GM20431 (cell line): ENCODE results near the gene EXD3.
"Not testable (repeated sequence)": the region's sequence is repeated elsewhere in the genome, so short reads cannot be mapped to it uniquely, and the experiment has no call there.

Source experiments
- in situ Hi-C: fragments of 300-500 bp; cut with MseI, MboI; formaldehyde crosslinking; loops from one replicate; pipeline ENCODE4 v1.15.0; 2020; ENCODE audit warnings: low sequenced_read_pairs; ENCODE audit not compliant: unreplicated experiment

The EXD3 gene

DNA sequence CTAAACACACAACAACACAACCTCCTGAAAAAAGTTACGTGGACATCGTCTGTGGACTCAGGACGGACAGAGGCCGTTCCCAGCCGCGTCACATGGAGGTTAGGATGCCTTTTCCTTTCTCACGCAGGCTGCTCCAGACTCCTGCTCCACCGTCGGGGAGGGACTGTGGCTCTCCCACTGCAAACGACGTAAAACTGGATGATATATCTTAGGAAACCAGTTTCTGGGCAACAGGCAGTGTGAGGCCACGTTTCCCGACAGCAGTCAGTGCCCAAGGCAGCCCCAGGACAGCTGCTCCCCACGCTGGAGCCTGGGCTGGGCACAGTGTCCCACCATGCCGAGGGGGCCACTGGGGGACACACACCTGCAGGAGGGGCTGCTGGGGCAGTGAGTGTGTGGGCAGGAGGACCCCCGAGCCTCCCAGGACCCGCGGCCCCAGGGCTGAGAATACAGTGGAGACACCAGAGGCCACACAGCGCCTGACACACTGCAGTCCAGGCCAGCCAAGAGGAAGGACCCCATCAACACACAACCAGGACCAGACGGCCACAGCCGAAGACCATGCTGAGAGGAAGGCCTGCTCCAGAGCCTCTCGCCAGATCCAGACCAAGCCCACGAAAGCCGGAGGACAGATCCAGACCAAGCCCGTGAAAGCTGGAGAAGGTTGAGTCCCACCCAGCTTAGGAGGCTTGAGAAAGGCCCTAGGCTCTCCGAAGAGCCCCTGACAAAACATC, 26.2 kb downstream of the EXD3 start:
- in situ Hi-C loops, result no loop called here

DNA sequence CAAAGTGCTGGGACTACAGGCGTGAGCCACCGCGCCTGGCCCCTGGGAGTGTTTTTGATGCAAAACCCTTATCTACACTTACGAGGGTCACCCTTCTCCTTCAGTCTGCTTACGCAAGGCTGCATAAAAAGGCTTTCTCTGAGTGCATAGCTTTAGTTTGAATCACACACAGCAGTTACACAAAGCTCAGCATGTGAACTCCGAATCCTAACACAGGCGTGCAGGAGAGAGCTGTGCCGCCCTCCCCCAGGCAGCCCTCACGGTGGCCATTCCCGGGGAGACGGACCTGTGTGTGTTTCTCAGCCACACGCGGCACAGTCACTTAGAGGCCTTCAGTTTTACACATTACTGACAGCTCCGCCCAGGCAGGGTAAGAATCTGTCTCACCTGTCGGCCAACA, 26.7 kb downstream of the EXD3 start:
- in situ Hi-C loops, result no loop called here

GRCh38 chr9:137395666-137396010, 27.3 kb downstream of the EXD3 start:
- in situ Hi-C loops, result no loop called here

GRCh38 chr9:137394866-137395665, 27.9 kb downstream of the EXD3 start:
- in situ Hi-C loops, result no loop called here

GRCh38 chr9:137393176-137394150, 29.5 kb downstream of the EXD3 start:
- in situ Hi-C loops, result no loop called here

GRCh38 chr9:137392232-137393007, 30.5 kb downstream of the EXD3 start:
- in situ Hi-C loops, result no loop called here

DNA sequence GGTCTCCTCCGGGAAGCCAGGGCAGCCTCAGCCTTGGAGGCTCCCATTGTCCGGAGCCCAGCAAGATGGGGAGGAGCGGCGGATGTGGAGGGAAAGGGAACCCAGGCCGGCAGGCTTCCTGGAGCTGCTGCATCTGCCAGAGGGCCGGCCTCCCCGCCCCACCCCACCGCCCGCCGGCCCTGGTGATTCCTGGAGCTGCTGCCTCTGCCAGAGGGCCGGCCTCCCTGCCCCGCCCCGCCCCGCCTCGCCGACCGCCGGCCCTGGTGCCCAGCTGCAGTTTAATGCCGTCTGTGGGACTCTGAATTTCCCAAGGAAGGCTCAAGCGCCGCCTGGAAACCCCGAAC, 31.6 kb downstream of the EXD3 start:
- in situ Hi-C loops, result no loop called here

DNA sequence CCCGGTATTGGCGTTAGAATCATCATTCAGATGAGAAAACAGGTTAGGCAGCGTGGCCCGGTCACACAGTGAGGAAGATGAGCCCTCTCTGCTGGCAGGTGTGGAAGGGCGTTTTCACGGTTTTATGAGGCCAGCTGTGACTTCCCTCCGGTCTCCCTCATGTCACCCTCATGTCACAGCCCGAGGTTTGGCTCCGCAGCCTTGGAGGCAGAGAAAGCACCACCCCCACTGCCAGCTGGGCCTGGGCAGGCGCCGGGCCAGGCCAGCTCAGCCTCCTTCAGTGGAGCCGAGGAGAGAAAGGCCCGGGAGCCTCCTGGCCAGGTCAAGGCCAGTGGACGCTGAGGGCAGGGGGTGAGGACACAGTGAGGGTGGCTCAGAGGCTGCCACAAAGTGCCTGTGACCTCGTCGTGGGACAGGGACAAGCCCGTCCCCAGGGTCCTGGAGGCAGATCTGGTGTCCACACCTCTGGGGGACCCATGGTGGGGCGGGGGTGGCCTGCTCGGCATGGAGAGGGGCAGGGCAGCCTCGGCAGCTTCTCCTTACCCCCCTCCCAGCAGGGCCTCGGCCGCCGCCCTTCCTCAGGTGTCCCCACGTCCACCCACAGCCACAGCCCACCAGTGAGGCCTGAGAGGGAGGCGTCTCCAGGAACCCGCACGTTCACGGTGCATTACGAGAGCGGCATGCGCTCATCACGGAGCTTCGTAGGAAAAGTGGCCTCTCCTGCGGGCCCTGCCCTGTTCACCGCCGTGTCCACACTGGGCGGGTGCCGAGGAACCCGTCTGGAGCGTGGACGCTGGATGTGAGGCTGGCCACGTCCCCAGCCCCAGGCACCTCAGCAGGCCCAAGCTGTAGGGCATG, 32.2 kb downstream of the EXD3 start:
- in situ Hi-C loops, result no loop called here

GRCh38 chr9:137389428-137389746, 33.6 kb downstream of the EXD3 start:
- in situ Hi-C loops, result no loop called here

GRCh38 chr9:137388589-137389427, 34.2 kb downstream of the EXD3 start:
- in situ Hi-C loops, result no loop called here

GRCh38 chr9:137387891-137388560, 34.9 kb downstream of the EXD3 start:
- in situ Hi-C loops, result no loop called here

- in situ Hi-C loops, result no loop called here
These were observed 35.7 kb downstream of the EXD3 start for GRCh38 chr9:137387114-137387890.

DNA sequence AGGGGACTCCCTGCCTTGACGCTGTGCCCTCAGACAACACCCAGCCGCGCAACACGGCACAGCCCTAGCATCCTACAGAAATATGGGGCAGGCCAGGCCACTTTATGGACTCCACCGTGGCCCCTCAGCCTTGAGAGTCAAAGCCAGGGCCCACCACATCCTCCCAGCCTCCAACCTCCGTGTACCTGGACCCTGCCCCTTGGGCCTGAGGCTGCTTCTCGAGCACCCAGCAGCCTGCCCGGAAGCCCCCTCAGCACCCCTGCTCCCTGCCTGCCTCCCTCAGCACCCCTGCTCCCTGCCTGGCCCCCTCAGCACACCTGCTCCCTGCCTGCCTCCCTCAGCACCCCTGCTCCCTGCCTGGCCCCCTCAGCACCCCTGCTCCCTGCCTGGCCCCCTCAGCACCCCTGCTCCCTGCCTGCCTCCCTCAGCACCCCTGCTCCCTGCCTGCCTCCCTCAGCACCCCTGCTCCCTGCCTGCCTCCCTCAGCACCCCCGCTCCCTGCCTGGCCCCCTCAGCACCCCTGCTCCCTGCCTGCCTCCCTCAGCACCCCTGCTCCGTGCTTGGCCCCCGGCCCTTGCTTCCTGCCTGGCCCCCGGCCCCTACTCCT, 36.4 kb downstream of the EXD3 start:
- in situ Hi-C loops, result not testable (repeated sequence)

GRCh38 chr9:137385061-137385655, 37.8 kb downstream of the EXD3 start:
- in situ Hi-C loops, result no loop called here

- in situ Hi-C loops, result no loop called here
These were observed 38.9 kb downstream of the EXD3 start for GRCh38 chr9:137383784-137384756.
